ENCODE results near the gene PLSCR3.

The PLSCR3 gene

DNA sequence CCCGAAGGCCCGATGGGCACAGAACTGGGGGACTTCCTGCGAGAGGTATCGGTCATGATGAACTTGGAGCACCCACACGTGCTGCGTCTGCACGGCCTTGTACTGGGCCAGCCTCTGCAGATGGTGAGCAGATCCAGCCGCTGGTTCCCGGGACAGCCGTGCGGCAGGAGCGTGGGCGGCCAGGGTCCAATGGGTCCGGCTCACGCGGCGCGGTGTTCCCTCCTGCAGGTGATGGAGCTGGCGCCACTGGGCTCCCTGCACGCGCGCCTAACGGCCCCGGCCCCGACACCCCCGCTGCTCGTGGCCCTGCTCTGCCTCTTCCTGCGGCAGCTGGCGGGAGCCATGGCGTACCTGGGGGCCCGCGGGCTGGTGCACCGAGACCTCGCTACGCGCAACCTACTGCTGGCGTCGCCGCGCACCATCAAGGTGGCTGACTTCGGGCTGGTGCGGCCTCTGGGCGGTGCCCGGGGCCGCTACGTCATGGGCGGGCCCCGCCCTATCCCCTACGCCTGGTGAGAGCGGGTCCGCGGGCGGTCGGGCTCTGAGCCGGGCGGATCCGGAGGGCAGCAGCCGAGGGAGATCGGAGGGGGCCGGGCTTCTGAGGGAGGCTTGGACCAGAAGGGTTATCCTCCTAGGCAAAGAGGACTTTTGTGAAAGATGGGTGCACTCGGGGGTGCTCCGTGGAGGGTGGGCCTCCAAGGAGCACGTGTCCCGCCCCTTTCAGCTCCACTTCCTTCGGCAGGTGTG, 10.4 kb downstream of the PLSCR3 start:
- Histone ChIP-seq H2AK5ac (ENCODE audit: low read depth, low read length) (peak overlapping the region; percentile 82), H2BK5ac (ENCODE audit: low read length) (peak overlapping the region; percentile 35), H3K4ac (ENCODE audit: low read length) (peak overlapping the region; percentile 69), H3K9me3 (replicated peaks in 1 of 2; ENCODE audit: control insufficient read depth in 2 of 2, insufficient read depth in 1 of 2, low read depth in 1 of 2, low read length in 2 of 2) (peaks cover 11 to 17% of the 10 kb centered on the region in 2 donors), H2BK120ac (ENCODE audit: low read depth, low read length) (no peak overlapping the region), H2BK12ac (ENCODE audit: low read length) (peak overlapping the region; percentile 95), H4K8ac (ENCODE audit: low read depth, low read length) (peak overlapping the region; percentile 32), H3K36me3 (replicated peaks in 1 of 2; ENCODE audit: control insufficient read depth in 2 of 2, insufficient read depth in 2 of 2, low read length in 2 of 2) (peaks cover 0 to 4% of the 10 kb centered on the region in 2 donors), H3K4me2 (ENCODE audit: insufficient read depth, low read length, poor library complexity, severe bottlenecking) (peak overlapping the region; percentile 98), H3K4me1 (ENCODE audit: control insufficient read depth in 2 of 2, insufficient read depth in 1 of 2, low read depth in 1 of 2, low read length in 2 of 2) (peaks cover 8 to 10% of the 10 kb centered on the region in 2 donors), H3K18ac (ENCODE audit: low read length) (peak overlapping the region; percentile 97), H4K91ac (ENCODE audit: low read depth, low read length, poor library complexity) (no peak overlapping the region), H3K4me3 (ENCODE audit: low read length in 2 of 2) (peak overlapping the region; percentile 24 to 66), H3K23ac (ENCODE audit: low read depth, low read length, poor library complexity) (peak overlapping the region; percentile 58), H2AFZ (ENCODE audit: low read length) (peak overlapping the region; percentile 82), H2BK15ac (ENCODE audit: low read length) (peak overlapping the region; percentile 88), H3K27me3 (ENCODE audit: control insufficient read depth in 3 of 3, insufficient read depth in 3 of 3, low read depth in 1 of 3, low read length in 3 of 3) (peaks cover 3 to 56% (median 49%) of the 10 kb centered on the region in 3 experiments), H3K27ac (replicated peaks; ENCODE audit: low read length) (no peak overlapping the region), H3K9ac (ENCODE audit: low read depth, low read length, poor library complexity) (peak overlapping the region; percentile 92), H3K79me1 (ENCODE audit: low read depth, low read length) (no peaks in the 10 kb centered on the region), H3K14ac (ENCODE audit: low read length) (peak overlapping the region; percentile 66)
- no peak for DNase-seq (ENCODE audit: low spot score)
- no CpG with 5 or more reads among the region's 65 CpGs for WGBS, 2 donors (ENCODE audit: extremely low coverage in 2 of 2, insufficient read length in 2 of 2, insufficient replicate concordance in 1 of 2)

DNA sequence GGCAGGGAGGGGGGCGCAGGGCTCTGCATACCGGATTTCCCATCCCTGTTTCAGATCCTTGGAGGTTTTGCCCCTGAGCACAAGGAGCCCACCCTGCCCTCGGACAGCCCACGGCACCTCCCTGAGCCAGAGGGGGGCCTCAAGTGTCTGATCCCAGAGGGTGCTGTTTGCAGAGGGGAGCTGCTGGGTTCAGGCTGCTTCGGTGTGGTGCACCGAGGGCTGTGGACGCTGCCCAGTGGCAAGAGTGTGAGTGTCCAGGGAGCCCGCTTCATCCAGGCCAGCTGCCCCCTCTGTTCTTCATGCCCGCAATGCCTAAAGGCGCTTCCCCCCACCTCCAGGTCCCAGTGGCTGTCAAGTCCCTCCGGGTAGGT, 11.0 kb downstream of the PLSCR3 start:
- Histone ChIP-seq H3K4ac (ENCODE audit: low read length) (peak overlapping the region; percentile 69), H3K18ac (ENCODE audit: low read length) (peak overlapping the region; percentile 97), H2BK120ac (ENCODE audit: low read depth, low read length) (no peak overlapping the region), H3K9ac (ENCODE audit: low read depth, low read length, poor library complexity) (peak overlapping the region; percentile 38), H2AFZ (ENCODE audit: low read length) (no peak overlapping the region), H3K79me1 (ENCODE audit: low read depth, low read length) (no peaks in the 10 kb centered on the region), H4K8ac (ENCODE audit: low read depth, low read length) (peak overlapping the region; percentile 32), H2BK15ac (ENCODE audit: low read length) (peak overlapping the region; percentile 86), H3K4me1 (ENCODE audit: control insufficient read depth in 2 of 2, insufficient read depth in 1 of 2, low read depth in 1 of 2, low read length in 2 of 2) (peaks cover 8 to 10% of the 10 kb centered on the region in 2 donors), H4K91ac (ENCODE audit: low read depth, low read length, poor library complexity) (no peak overlapping the region), H3K27ac (replicated peaks; ENCODE audit: low read length) (no peak overlapping the region), H3K9me3 (replicated peaks in 1 of 2; ENCODE audit: control insufficient read depth in 2 of 2, insufficient read depth in 1 of 2, low read depth in 1 of 2, low read length in 2 of 2) (peaks cover 11 to 17% of the 10 kb centered on the region in 2 donors), H3K36me3 (replicated peaks in 1 of 2; ENCODE audit: control insufficient read depth in 2 of 2, insufficient read depth in 2 of 2, low read length in 2 of 2) (no peaks in the 10 kb centered on the region), H3K23ac (ENCODE audit: low read depth, low read length, poor library complexity) (peak overlapping the region; percentile 58), H3K4me3 (ENCODE audit: low read length in 2 of 2) (no peak overlapping the region), H3K14ac (ENCODE audit: low read length) (peak overlapping the region; percentile 65), H3K4me2 (ENCODE audit: insufficient read depth, low read length, poor library complexity, severe bottlenecking) (peak overlapping the region; percentile 98), H2AK5ac (ENCODE audit: low read depth, low read length) (peak overlapping the region; percentile 82), H2BK12ac (ENCODE audit: low read length) (peak overlapping the region; percentile 14), H3K27me3 (ENCODE audit: control insufficient read depth in 3 of 3, insufficient read depth in 3 of 3, low read depth in 1 of 3, low read length in 3 of 3) (peaks cover 3 to 56% (median 49%) of the 10 kb centered on the region in 3 experiments), H2BK5ac (ENCODE audit: low read length) (peak overlapping the region; percentile 35)
- no CpG with 5 or more reads among the region's 11 CpGs for WGBS, 2 donors (ENCODE audit: extremely low coverage in 2 of 2, insufficient read length in 2 of 2, insufficient replicate concordance in 1 of 2)
- DNase-seq (ENCODE audit: low spot score) = no peak

DNA sequence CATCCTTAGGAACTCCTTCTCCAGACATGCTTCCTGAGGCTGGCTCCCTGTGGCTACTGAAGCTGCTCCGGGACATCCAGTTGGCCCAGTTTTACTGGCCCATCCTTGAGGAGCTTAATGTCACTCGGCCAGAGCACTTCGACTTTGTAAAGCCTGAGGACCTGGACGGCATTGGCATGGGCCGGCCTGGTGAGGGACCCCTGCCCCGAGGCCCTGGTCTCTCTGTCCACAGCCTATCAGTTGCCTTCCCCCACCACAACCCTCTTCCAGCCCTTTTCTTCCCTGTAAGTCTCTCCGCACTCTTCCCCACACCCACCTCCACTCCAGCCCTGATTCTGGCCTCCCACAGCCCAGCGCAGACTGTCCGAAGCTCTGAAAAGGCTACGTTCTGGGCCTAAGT, 11.4 kb downstream of the PLSCR3 start:
- Histone ChIP-seq H4K91ac (ENCODE audit: low read depth, low read length, poor library complexity) (no peak overlapping the region), H3K27ac (replicated peaks; ENCODE audit: low read length) (no peak overlapping the region), H2BK120ac (ENCODE audit: low read depth, low read length) (no peak overlapping the region), H2BK5ac (ENCODE audit: low read length) (no peak overlapping the region), H3K27me3 (ENCODE audit: control insufficient read depth in 3 of 3, insufficient read depth in 3 of 3, low read depth in 1 of 3, low read length in 3 of 3) (peaks cover 3 to 56% (median 49%) of the 10 kb centered on the region in 3 experiments), H3K18ac (ENCODE audit: low read length) (no peak overlapping the region), H3K14ac (ENCODE audit: low read length) (no peak overlapping the region), H2BK12ac (ENCODE audit: low read length) (no peak overlapping the region), H3K9me3 (replicated peaks in 1 of 2; ENCODE audit: control insufficient read depth in 2 of 2, insufficient read depth in 1 of 2, low read depth in 1 of 2, low read length in 2 of 2) (peaks cover 11 to 17% of the 10 kb centered on the region in 2 donors), H3K23ac (ENCODE audit: low read depth, low read length, poor library complexity) (peak overlapping the region; percentile 58), H3K4me2 (ENCODE audit: insufficient read depth, low read length, poor library complexity, severe bottlenecking) (no peak overlapping the region), H3K4ac (ENCODE audit: low read length) (no peak overlapping the region), H2AFZ (ENCODE audit: low read length) (no peak overlapping the region), H4K8ac (ENCODE audit: low read depth, low read length) (no peak overlapping the region), H3K36me3 (replicated peaks in 1 of 2; ENCODE audit: control insufficient read depth in 2 of 2, insufficient read depth in 2 of 2, low read length in 2 of 2) (no peaks in the 10 kb centered on the region), H2BK15ac (ENCODE audit: low read length) (peak overlapping the region; percentile 86), H3K4me3 (ENCODE audit: low read length in 2 of 2) (no peak overlapping the region), H3K4me1 (ENCODE audit: control insufficient read depth in 2 of 2, insufficient read depth in 1 of 2, low read depth in 1 of 2, low read length in 2 of 2) (peaks cover 8 to 10% of the 10 kb centered on the region in 2 donors), H2AK5ac (ENCODE audit: low read depth, low read length) (peak overlapping the region; percentile 82), H3K9ac (ENCODE audit: low read depth, low read length, poor library complexity) (no peak overlapping the region), H3K79me1 (ENCODE audit: low read depth, low read length) (no peaks in the 10 kb centered on the region)
- no CpG with 5 or more reads among the region's 10 CpGs for WGBS, 2 donors (ENCODE audit: extremely low coverage in 2 of 2, insufficient read length in 2 of 2, insufficient replicate concordance in 1 of 2)
- no peak for DNase-seq (ENCODE audit: low spot score)

DNA sequence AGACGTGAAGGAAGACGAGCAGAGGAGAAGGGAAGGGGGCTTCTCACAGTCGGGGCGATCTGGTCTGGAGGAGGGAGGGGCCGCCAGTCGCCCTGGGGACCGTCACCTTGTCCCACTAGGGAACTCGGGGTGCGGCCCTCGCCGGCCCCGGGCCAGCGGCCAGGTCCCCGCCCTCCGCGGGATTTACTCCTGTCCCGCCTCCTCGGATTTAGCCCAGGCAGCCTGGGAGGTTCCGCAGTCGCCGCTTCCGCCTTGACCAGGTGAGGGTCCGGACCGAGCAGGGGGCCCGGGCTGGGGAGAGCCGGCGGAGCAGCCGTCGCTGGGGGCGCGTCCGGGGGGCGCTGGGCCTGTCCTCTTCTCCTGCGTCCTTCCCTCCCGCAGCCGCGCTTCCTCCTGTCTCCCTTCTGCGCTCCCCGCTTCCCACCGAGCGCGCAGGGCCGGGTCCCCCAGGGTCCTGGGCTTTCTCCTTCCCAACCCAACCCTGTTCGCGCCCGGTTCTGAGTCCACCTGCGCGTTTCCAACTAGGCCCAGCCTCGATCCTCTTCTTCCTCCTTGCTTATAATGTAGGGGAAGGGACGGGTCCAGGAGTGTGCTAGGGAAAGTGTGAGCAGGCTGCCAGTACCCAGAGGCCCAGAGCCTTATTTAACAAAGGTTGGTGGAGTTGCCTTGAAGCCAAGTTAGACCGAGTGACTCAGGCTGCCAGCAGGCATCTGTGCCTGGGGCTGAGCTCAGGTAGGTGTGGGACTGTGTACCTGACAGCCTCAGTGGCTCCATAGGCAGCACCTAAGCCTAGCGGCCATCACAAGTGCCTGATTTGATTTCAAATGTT, 13.3 kb downstream of the PLSCR3 start, which contains the start of gene TNK1:
TSS of gene TNK1 (plus strand) at position 235 of the 829 bp plus-strand sequence. CDS start 1,838 bp downstream, outside the sequence.
- no peak within 1 kb of the TSS for H4K91ac ChIP-seq (ENCODE audit: low read depth, low read length, poor library complexity)
- H2BK120ac ChIP-seq (ENCODE audit: low read depth, low read length) = peak within 1 kb of the TSS; percentile 97
- peaks cover 11 to 17% of the 10 kb centered on the region in 2 donors for H3K9me3 ChIP-seq (replicated peaks in 1 of 2; ENCODE audit: control insufficient read depth in 2 of 2, insufficient read depth in 1 of 2, low read depth in 1 of 2, low read length in 2 of 2)
- no peak within 1 kb of the TSS for H4K8ac ChIP-seq (ENCODE audit: low read depth, low read length)
- peak within 1 kb of the TSS; percentile 69 for H3K4me2 ChIP-seq (ENCODE audit: insufficient read depth, low read length, poor library complexity, severe bottlenecking)
- H3K4ac ChIP-seq (ENCODE audit: low read length) = no peak within 1 kb of the TSS
- H3K27ac ChIP-seq (replicated peaks; ENCODE audit: low read length) = no peak within 1 kb of the TSS
- H3K23ac ChIP-seq (ENCODE audit: low read depth, low read length, poor library complexity) = peak within 1 kb of the TSS; percentile 91
- peaks cover 3 to 56% (median 49%) of the 10 kb centered on the region in 3 experiments for H3K27me3 ChIP-seq (ENCODE audit: control insufficient read depth in 3 of 3, insufficient read depth in 3 of 3, low read depth in 1 of 3, low read length in 3 of 3)
- H3K18ac ChIP-seq (ENCODE audit: low read length) = peak within 1 kb of the TSS; percentile 86
- H3K9ac ChIP-seq (ENCODE audit: low read depth, low read length, poor library complexity) = peak within 1 kb of the TSS; percentile 76
- no peak within 1 kb of the TSS for H2BK12ac ChIP-seq (ENCODE audit: low read length)
- peak within 1 kb of the TSS; percentile 86 for H2AFZ ChIP-seq (ENCODE audit: low read length)
- no peaks in the 10 kb centered on the region for H3K36me3 ChIP-seq (replicated peaks in 1 of 2; ENCODE audit: control insufficient read depth in 2 of 2, insufficient read depth in 2 of 2, low read length in 2 of 2)
- peaks cover 8 to 10% of the 10 kb centered on the region in 2 donors for H3K4me1 ChIP-seq (ENCODE audit: control insufficient read depth in 2 of 2, insufficient read depth in 1 of 2, low read depth in 1 of 2, low read length in 2 of 2)
- no peak for DNase-seq (ENCODE audit: low spot score)
- H2BK15ac ChIP-seq (ENCODE audit: low read length) = peak within 1 kb of the TSS; percentile 91
- H3K79me1 ChIP-seq (ENCODE audit: low read depth, low read length) = no peaks in the 10 kb centered on the region
- H2AK5ac ChIP-seq (ENCODE audit: low read depth, low read length) = peak within 1 kb of the TSS; percentile 10
- WGBS, 2 donors (ENCODE audit: extremely low coverage in 2 of 2, insufficient read length in 2 of 2, insufficient replicate concordance in 1 of 2) = no CpG with 5 or more reads among the region's 52 CpGs
- H2BK5ac ChIP-seq (ENCODE audit: low read length) = no peak within 1 kb of the TSS
- peak within 1 kb of the TSS in 1 of 2 donors; percentile 72 for H3K4me3 ChIP-seq (ENCODE audit: low read length in 2 of 2)
- H3K14ac ChIP-seq (ENCODE audit: low read length) = no peak within 1 kb of the TSS

Data from neuronal stem cell (in vitro differentiated cells).